Right lobe of liver (tissue), 4 donors: Measurements from ENCODE around the gene CGRRF1.

Experiments
- CTCF ChIP-seq, 4 donors: fragments of 200-600 bp in 3 of 4; fragments of 450-650 bp in 1 of 4; IDR thresholded peaks; one replicate each; pipeline versions ENCODE4 v1.5.1 to v1.8.0; 2016 to 2022; ENCODE audit warnings: antibody characterized with exemption in 4 of 4, mild to moderate bottlenecking in 2 of 4
- POLR2A ChIP-seq: fragments of 450-650 bp; IDR thresholded peaks from one replicate; pipeline ENCODE4 v1.6.1; 2017; ENCODE audit warnings: antibody characterized with exemption, mild to moderate bottlenecking
- donor health status: DM: no; HTN: no; CAD: no.
- donor health status: DM: no; HTN: no; CAD: no.
- donor health status: DM: no; HTN: yes; CAD: no.

GRCh38 chr14:54503486-54503885 lies 6.2 kb upstream of the CGRRF1 start:
- TF ChIP-seq POLR2A = no peak
- TF ChIP-seq CTCF (IDR thresholded peaks at IDR 0.05) = peak; percentile 12 to 47 (median 38)
